Lung (tissue), 16 donors: Measurements from ENCODE around the gene HLA-DRB5. TPM values are rescaled to one million over a fixed set of nuclear protein-coding genes. Genes with fewer than 3 reads are reported as not detected.
"Not testable (repeated sequence)": the region's sequence is repeated elsewhere in the genome, so short reads cannot be mapped to it uniquely, and the experiment has no call there.

ENCODE experiments used
- ATAC-seq: fragments of 200-7000 bp; cut with Tn5 transposase; one replicate; pipeline ENCODE4 v1.9.1; 2020; ENCODE audit warnings: moderate number of reproducible peaks; ENCODE audit not compliant: insufficient read depth, low FRiP score
- DNase-seq, 3 donors: peaks; one replicate each; pipeline ENCODE4 v3.0.0-alpha.2; 2013 to 2017
- H3K27ac ChIP-seq, 2 donors: one replicate each; pipeline ENCODE4 v1.5.1; 2013; ENCODE audit warnings: mild to moderate bottlenecking in 2 of 2, moderate library complexity in 2 of 2, control low read depth in 1 of 2, inconsistent platforms in 1 of 2, low read depth in 1 of 2, low read length in 1 of 2
- H3K27me3 ChIP-seq, 3 donors: one replicate each; pipeline ENCODE4 v1.5.1; 2013; ENCODE audit warnings: low read length in 2 of 3; ENCODE audit not compliant: control insufficient read depth in 3 of 3, insufficient read depth in 3 of 3
- H3K36me3 ChIP-seq, 4 donors: one replicate each; pipeline ENCODE4 v1.5.1; 2013; ENCODE audit warnings: low read length in 4 of 4, mild to moderate bottlenecking in 1 of 4, moderate library complexity in 1 of 4; ENCODE audit not compliant: control insufficient read depth in 4 of 4, insufficient read depth in 4 of 4
- H3K4me1 ChIP-seq, 5 donors: one replicate each; pipeline ENCODE4 v1.5.1; 2013; ENCODE audit warnings: low read length in 5 of 5, mild to moderate bottlenecking in 2 of 5, moderate library complexity in 1 of 5; ENCODE audit not compliant: control insufficient read depth in 5 of 5, insufficient read depth in 5 of 5
- H3K4me3 ChIP-seq: one replicate; pipeline ENCODE4 v1.5.1; 2013; ENCODE audit warnings: mild to moderate bottlenecking, control low read depth, moderate library complexity
- H3K9ac ChIP-seq, 2 donors: one replicate each; pipeline ENCODE4 v1.5.1; 2013; ENCODE audit warnings: low read length in 2 of 2, control low read depth in 1 of 2; ENCODE audit not compliant: insufficient read depth in 1 of 2
- H3K9me3 ChIP-seq, 4 donors: one replicate each; pipeline ENCODE4 v1.5.1; 2013; ENCODE audit warnings: low read length in 3 of 4, mild to moderate bottlenecking in 1 of 4, moderate library complexity in 1 of 4; ENCODE audit not compliant: control insufficient read depth in 4 of 4, insufficient read depth in 3 of 4
- CTCF ChIP-seq: IDR thresholded peaks from 2 replicates; pipeline ENCODE4 v1.5.1; 2012; ENCODE audit warnings: mild to moderate bottlenecking; ENCODE audit errors: control extremely low read depth, extremely low read depth
- WGBS, 2 donors: extraction: QIAGEN DNeasy Blood & Tissue Kit; methylation state at CpG; one replicate each; pipeline ENCODE4 v1.1.7; 2013; 5-methylcytosine and 5-hydroxymethylcytosine counted together
- long read RNA-seq, 5 donors: transcript quantifications; one replicate each; lab custom pipeline, GENCODE V29; 2026
- polyA plus RNA-seq, 2 donors: library from polyadenylated mRNA; stranded (reverse); fragments of 200-250 nt; gene quantifications; one replicate each; pipeline ENCODE4 v1.2.1, GENCODE V29; 2013
- total RNA-seq, 2 donors: library from RNA; depleted of rRNA in 1 of 2; stranded (reverse); fragments of >200 nt in 1 of 2; gene quantifications; one replicate each; pipeline ENCODE4 v1.2.1, GENCODE V29; 2014 to 2021
- donor health status: control.
- donor health status: control.
- donor health status: Bipolar disorder and iron deficiency.
- donor health status: healthy.
- donor health status: DM: yes; HTN: yes; CAD: no.

HLA-DRB5 gene
- 1 to 10 TPM; 1.1 to 6.4 TPM for total RNA-seq
- polyA plus RNA-seq = 10 to 100 TPM in 1 of 2 donors, 1 to 10 TPM in 1; 1.6 to 18.2 TPM
- long read RNA-seq, donor 1, partial matches to known transcripts = 7 of 8 reads
- long read RNA-seq, donor 1, other reads (novel, unspliced or antisense) = 0 of 8 reads
- long read RNA-seq, donor 2, partial matches to known transcripts = 10 of 13 reads
- long read RNA-seq, donor 2, other reads (novel, unspliced or antisense) = 0 of 13 reads
- long read RNA-seq, donor 3 = 0 reads
- long read RNA-seq, donor 4 = 0 reads
- long read RNA-seq, donor 5, partial matches to known transcripts = 7 of 10 reads
- long read RNA-seq, donor 5, other reads (novel, unspliced or antisense) = 0 of 10 reads

- Histone ChIP-seq H3K9me3 (no peaks in the 10 kb centered on the region), H3K27ac (peak within 1 kb of the TSS in 1 of 2 donors; percentile 88), H3K9ac (no peak within 1 kb of the TSS), H3K4me1 (no peaks in the 10 kb centered on the region), H3K36me3 (no peaks in the 10 kb centered on the region), H3K4me3 (no peak within 1 kb of the TSS), H3K27me3 (no peaks in the 10 kb centered on the region)
- peak; percentile 75 for ATAC-seq
- no peak for DNase-seq
- TF ChIP-seq CTCF = no peak
- 15 to 17% methylated on average over 3 of the region's 4 CpGs for WGBS, 2 donors
These were observed at the start of gene HLA-DRB5 for GRCh38 chr6:32529697-32530430. HLA-DRB5 (minus strand) TSS chr6:32530287; CDS start chr6:32530224, 63 bp downstream.

GRCh38 chr6:32578962-32579361, 48.9 kb upstream of the HLA-DRB5 start:
- Histone ChIP-seq H3K4me1 (no peaks in the 10 kb centered on the region), H3K27ac (no peak overlapping the region), H3K4me3 (no peak overlapping the region), H3K9ac (no peak overlapping the region), H3K9me3 (no peaks in the 10 kb centered on the region), H3K27me3 (peaks cover 0 to 16% (median 0%) of the 10 kb centered on the region in 3 donors), H3K36me3 (peaks cover 0 to 4% (median 0%) of the 10 kb centered on the region in 4 donors)
- no peak for TF ChIP-seq CTCF
- 0 to 32% methylated on average over 3 of the region's 3 CpGs for WGBS, 2 donors
- DNase-seq (no peak), ATAC-seq (no peak)

GRCh38 chr6:32577493-32577892, 47.4 kb upstream of the HLA-DRB5 start:
- not testable (repeated sequence) for H3K9ac ChIP-seq, H3K4me3 ChIP-seq, H3K27ac ChIP-seq, H3K4me1 ChIP-seq, DNase-seq, H3K9me3 ChIP-seq, H3K27me3 ChIP-seq, H3K36me3 ChIP-seq, ATAC-seq
- WGBS, 2 donors = 16 to 27% methylated on average over 5 of the region's 5 CpGs

GRCh38 chr6:32576250-32576649, 46.2 kb upstream of the HLA-DRB5 start:
- no peak for ATAC-seq
- no peak overlapping the region for H3K4me3 ChIP-seq
- H3K9ac ChIP-seq = no peak overlapping the region
- H3K4me1 ChIP-seq = no peaks in the 10 kb centered on the region
- no peak for DNase-seq
- peaks cover 0 to 2% (median 0%) of the 10 kb centered on the region in 3 donors for H3K27me3 ChIP-seq
- no peak overlapping the region for H3K27ac ChIP-seq
- peaks cover 0 to 4% (median 0%) of the 10 kb centered on the region in 4 donors for H3K36me3 ChIP-seq
- WGBS, 2 donors = 82 to 96% methylated on average over 1 of the region's 1 CpG
- no peak for TF ChIP-seq CTCF
- no peaks in the 10 kb centered on the region for H3K9me3 ChIP-seq
